GM21390 (cell line): Measurements from ENCODE around the gene HACD3.
"Not testable (repeated sequence)": the region's sequence is repeated elsewhere in the genome, so short reads cannot be mapped to it uniquely, and the experiment has no call there.

ENCODE experiments used
- ATAC-seq: cut with Tn5 transposase; IDR thresholded peaks from one replicate; pipeline ENCODE4 v1.9.1; 2021; ENCODE audit not compliant: unreplicated experiment

Gene HACD3

DNA sequence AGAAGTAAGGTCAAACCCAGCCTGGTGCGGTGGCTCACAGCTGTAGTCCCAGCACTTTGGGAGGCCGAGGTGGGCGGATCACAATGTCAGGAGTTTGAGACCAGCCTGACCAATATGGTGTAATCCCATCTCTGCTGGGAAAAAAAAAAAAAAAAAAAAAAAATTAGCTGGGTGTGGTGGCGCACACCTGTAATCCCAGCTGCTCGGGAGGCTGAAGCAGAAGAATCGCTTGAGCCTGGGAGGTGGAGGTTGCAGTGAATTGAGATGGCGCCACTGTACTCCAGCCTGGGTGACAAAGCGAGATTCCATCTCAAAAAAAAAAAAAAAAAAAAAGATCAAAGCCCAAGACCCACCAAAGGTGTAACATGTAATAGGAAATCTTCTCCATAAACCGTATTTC lies 19.0 kb downstream of the HACD3 start:
- not testable (repeated sequence) for ATAC-seq

DNA sequence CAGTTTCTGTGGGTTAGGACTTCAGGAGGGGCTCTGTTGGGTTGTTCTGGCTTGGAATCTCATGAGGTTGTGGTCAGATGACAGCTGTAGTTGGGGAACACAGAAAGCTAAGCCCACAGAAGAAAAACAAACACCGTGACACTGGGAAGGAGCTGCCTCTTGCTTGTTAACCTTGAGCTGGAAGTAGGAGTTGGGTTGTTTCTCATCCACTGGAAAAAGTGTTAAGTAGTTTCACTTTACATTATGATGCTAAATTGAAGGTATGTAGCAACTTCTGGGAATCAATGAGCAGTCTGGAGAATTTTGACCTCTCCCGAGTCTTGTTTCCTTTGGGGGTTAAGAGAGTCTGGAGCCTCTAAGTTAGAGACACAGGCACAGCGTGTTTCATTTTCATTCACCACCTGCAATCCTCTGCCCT lies 20.4 kb downstream of the HACD3 start:
- ATAC-seq, result no peak

DNA sequence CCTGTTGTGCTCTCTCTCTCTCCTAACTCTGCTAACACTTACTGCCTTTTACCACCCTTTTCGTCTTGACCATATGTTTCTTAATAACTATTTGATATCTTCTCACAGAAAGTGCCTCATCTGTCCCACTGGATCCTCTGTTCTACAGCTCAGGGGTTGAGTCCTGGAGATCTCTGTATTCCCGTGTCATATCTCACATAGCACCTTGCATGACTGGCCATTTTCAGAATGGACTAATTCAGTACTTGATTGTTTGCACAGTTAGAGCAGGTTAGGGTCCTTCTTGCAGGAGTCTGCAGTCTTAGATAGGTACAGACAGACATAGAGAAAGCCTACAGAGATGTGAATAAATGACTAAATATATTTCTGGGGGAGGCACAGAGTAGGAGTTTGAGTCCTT lies 20.9 kb downstream of the HACD3 start:
- no peak for ATAC-seq

DNA sequence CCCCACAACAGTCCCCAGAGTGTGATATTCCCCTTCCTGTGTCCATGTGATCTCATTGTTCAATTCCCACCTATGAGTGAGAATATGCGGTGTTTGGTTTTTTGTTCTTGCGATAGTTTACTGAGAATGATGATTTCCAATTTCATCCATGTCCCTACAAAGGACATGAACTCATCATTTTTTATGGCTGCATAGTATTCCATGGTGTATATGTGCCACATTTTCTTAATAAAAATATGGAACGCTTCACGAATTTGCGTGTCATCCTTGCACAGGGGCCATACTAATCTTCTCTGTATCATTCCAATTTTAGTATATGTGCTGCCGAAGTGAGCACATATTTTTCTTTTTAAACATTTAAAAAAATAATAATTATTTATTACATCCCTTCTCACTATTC lies 22.6 kb downstream of the HACD3 start:
- not testable (repeated sequence) for ATAC-seq

DNA sequence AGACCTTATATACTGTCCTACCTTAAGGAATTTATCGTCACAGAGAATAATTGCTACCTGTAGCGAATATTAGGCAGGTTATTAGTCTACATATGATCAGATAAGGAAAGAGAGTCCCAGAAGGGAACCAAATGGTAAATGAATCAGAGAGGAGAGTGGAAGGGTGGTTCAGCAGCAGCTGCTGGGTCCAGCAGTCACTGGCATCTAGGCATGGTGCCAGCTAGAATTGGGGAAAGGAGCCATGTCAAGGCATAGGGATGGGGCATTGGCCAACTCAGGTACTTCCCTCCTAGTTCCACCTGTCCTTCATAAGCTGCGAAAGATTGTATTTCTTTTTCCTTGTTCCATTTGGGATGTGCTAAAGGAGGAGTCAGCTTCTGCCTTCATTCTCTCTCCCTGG lies 23.4 kb downstream of the HACD3 start:
- ATAC-seq, result no peak

DNA sequence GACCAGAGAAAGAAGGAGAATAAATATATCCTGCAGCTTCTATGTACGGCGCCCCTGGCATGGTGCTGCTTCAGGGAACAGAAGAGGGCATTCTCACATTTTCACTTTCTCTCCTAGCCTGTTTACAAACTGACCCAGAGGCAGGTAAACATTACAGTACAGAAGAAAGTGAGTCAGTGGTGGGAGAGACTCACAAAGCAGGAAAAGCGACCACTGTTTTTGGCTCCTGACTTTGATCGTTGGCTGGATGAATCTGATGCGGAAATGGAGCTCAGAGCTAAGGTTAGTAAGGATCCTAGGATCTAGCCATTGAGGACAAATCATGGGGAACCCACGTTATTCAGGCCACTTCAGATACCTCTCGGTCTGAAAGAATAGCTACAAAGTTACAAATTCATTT lies 26.4 kb downstream of the HACD3 start:
- no peak for ATAC-seq

DNA sequence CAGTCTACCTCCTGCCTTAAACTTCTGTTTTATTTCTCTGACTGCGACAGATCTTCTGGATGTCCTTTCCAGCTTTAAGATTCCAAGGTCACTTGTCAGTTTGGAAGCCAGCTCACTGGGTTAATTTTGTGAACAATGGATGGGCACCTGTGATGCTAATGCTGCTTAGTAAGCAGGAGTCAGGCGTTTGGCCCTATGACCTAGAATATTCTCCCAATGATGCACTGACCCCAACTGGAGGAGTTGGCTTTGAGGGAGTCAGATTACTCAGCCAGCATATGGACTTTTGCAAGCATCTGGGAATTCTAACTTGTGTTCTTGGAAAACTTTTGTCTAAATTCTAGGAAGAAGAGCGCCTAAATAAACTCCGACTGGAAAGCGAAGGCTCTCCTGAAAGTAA lies 28.1 kb downstream of the HACD3 start:
- ATAC-seq, result no peak

DNA sequence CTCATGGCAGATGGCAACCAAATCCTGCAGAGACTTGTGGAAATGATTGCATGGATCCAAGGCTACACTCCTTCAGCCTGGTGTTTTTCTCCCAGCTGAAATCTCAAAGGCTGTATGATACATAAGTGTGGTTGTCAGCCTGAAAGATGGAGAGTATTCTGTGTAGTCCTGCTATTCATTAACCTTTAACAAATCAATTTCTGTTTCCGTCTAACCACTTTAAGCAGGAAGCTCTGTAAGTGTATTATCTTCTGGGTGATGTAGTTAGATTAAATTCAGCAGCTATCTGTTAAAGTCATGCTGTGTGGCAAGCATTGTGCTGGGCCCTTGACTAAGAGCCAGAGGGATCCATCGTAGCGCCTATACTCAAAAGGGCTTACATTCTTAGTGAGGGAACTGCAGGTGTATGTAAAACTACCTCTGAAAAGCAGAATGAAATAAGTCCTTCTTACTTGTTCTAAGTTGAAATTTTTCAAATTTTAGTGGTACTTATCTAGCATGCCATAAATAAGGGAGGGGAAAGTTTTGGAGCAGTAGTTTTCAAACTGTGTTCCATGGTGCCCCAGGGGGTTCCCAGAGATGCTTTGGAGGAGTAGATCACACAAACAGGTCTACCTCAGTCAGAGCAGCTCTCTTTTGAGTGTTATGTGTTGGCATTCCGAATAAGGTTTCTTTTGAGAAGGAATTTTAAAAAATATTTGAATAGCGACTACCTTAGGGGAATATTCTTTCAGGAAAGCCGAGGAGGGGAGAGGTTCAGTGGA lies 28.9 kb downstream of the HACD3 start:
- no peak for ATAC-seq

DNA sequence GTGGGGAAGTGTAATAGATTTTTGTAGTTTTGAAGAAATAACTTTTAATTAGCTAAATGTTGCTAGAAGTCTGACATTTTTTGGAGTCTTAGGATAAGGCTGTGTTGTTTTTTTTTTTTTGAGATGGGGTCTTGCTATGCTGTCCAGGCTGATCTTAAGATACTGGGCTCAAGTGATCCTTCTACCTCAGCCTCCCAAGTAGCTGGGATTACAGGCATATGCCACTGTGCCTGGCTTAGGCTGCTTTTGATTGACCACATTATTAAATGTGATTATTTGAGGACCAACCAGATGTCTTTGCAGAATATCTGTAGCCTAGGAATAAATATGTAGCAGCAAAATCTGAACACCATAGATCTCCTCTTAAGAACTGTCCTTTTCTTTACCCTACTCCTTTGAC lies 29.7 kb downstream of the HACD3 start:
- no peak for ATAC-seq

DNA sequence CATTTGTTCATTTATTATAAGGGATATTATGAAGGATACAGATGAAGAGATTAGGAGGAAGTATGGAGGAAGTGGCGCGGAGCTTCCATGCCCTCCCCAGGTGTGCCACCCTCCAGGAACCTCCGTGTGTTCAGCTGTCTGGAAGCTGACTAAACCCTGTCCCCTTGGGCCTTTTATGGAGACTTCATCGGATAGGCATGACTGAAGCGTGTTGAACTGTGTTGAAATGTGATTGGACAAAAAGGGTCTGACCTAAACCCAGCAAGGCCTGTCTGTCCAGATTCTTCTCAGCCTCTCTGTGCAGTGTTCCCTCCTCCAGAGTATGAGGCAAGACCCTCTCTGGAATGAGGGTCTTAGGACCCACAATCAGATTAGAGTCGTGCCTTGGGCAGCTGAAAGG lies 31.7 kb downstream of the HACD3 start:
- no peak for ATAC-seq

DNA sequence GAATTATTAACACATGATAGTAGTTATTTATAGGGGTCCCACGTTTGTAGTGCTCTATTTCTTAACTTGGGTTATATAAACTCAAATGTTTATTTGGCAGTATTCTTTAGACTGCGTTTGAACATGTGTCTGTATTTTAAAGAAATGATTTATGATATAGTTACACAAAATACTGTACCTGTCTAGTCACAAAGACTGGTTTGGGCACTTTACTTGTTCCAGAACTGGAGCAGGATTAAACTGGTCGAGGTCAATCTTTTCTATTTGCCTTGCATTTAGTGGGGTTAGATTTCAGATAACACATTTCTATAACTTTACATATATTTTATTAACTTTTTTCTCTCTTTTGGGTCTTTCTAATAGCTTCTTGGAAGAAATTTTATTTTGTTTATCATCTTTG lies 39.5 kb downstream of the HACD3 start:
- ATAC-seq, result no peak

DNA sequence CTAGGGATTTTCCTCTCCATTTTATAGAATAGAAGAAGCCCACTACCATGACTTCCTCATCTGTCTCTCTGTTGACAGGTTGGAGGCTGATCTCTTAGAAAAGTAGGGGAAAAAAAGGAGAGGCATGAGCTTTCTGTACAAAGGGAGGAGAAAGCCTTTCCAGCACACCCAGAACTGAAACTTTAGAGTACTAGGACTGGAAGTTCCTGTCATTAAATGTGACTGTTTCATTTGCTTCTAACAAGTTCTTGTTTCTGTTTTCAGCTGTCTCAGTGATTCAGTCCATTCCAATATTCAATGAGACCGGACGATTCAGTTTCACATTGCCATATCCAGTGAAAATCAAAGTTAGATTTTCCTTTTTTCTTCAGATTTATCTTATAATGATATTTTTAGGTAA lies 41.7 kb downstream of the HACD3 start:
- ATAC-seq, result no peak

DNA sequence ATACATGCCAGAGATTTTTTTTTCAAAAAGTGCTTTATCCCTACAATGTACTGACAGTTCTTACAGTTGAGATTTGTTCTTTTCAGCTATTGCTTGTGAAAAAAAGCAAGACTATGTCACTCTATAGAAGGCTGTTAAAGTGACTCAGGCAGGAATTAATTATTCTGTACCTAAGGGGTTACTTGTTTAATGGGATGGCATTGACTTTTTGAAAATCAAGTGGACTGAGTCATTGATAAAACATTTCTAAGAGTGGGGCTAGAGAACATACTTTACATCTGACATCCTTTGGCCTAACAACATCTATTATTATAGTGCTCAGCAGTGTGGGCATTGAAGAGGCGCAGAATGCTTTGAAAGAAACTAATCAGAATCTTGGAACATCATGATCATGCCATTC lies 46.4 kb downstream of the HACD3 start:
- no peak for ATAC-seq

DNA sequence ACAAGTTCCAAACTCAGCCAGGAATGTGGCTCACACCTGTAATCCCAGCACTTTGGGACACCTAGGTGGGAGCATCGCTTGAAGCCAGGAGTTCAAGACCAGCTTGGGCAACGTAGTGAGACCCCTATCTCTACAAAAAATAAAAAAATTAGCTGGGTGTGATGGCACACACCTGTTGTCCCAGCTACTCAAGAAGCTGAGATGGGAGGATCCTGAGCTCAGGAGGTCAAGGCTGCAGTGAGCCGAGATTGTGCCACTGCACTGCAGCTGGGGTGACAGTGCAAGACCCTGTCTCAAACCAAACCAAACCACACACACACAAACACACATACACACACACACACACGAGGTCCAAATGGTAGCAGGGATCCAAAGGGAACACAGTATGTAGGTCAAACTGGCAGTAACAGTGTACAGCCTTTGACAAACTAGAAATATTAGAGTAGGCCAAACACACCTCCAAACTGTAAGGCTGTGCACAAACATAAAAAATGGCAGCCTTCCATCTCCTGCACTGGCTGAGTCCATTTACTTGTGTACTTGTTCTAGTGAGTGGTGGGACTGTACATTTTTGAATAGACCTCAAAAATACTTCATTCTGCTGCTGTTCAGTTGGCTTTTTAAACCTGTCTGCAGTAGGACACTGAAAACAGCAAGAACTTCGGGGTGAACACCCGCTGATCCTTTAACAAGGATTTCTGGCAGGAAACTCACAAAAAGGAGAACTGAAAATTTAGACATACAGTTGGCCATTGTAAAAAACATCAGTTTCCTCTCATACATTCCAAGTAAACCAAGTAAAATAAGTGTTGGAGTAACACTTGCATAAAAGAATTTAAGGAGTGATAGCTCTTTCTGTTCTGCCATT lies 47.1 kb downstream of the HACD3 start:
- ATAC-seq, result no peak

DNA sequence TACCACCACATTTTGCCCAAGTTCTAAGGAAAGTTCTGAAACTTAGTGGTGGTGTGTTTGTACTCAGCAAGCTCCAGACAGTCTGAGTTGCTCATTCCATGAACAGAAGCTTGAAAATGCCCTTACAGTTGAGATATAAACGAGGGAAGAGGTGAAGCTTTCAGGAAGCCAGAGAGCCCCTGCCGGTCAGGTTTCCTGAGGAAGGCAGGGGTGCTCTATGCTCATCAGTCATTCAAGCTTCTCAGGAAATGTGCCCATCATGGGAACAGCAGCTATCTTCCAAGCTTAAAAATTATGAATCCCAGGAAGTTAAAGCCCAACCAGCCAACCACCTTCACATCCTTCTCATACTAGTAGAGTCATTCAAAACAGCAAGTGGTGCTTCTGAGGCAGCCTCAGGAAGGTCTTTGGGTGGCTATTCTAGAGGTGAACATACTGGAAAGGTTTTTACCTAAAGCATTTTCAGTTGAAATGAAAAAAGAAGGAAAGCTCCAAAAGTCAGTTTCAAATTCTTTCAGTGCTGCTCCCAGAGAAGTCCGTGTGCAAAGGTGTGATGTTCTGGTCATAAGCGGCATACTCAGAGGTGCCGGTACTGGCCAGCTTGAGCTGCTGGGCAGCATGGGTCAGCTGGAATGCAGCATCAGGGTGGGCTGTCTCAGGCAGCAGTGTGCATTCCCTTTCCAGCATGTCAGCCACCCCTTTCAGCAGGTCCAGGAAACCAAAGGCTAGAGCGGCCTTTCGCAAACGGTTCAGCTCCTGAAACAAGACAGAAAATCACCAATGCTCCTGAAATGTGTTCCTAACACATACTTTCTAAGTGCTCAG lies 48.9 kb downstream of the HACD3 start:
- ATAC-seq, result no peak

DNA sequence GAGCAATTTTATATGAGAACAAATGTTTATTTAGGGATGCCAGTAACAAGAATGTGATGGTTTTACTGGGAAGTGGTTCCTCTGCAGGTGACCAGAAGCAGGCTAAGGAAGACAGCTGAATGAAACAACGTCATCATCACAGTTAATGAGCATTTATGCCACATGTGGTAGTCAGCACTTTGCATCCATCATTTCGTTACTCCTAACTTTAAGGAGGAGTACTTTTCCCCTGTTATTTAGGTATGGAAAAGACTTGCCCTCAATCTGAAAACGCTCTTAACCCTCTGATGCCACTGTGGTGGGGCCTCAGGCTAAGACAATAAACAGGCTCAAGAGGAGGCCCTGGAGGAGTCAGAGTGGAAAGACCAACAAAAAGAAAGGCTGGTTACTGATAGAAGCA lies 49.5 kb downstream of the HACD3 start:
- ATAC-seq, result no peak

DNA sequence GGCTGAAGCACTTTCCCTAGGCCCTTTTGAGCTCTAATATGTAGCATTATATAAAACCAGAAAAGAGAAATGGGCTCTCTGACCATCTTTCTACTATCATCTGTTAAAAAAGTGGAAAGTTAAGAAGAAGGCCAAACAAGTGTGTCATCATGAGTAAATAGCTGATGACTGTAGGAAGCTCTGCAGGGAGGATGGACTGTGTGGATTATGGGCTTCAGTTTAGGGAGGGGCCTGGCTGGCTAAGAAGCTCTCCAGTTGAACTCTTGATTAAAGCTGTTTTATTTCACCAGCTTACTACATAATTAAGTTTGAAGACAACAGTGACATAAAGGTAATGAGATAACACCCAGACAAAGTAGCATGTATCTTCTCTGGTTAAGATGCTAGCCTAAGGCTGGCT lies 50.0 kb downstream of the HACD3 start:
- ATAC-seq, result no peak

DNA sequence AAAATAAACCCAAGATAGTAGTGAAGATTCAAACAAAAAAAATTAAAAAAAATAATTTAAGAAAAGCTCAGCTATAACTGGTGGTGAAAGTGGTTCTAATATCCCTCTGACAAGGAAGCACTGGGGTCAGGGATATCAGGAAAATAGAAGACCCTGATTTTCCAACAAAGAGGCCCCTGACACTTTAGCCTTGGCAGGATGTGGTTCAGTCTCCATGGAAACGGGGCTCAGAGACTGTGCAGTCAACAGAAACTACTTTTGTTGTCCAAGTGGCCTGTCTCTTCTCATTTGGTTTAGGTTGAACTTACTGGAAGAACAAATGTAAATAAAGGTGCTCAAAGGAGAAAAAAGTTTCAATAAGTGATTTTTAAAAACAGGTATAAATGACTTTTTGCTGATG lies 53.4 kb downstream of the HACD3 start:
- ATAC-seq, result no peak

DNA sequence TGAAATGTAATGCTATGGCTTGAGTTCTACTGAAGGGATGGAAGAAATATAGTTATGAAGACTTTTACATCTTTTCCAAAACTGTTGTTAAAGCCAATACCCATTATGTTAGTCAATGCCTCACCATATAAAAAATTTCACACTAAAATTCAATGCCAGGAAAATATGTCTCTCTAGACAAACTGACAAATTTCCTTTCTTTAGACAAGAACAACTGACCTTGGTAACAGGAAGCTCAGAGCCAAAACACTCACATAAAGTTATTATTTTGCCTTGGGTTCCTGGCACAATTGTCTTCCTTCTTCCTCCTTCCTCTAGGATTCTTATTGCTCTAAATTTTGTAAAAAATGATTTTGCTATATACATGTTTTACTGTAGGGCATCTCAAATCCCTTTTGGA lies 54.0 kb downstream of the HACD3 start:
- no peak for ATAC-seq

DNA sequence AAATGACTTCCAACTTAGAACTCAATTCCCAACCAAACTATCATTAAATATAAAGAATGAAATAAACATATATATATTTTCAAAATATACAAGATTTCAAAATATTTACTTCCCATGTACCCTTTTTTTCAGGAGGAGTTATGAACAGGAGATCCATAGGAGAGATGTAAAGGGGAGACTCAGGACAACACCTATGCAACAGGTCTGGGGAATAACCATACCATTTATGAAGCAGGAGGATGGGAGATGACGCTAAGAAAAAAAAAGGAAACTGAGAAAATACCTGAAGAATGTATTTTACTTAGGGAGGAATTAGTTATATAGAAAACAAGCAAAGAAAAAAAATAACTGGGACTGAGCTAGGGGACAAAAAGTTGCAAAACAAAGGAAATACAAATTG lies 56.8 kb downstream of the HACD3 start:
- ATAC-seq, result no peak

DNA sequence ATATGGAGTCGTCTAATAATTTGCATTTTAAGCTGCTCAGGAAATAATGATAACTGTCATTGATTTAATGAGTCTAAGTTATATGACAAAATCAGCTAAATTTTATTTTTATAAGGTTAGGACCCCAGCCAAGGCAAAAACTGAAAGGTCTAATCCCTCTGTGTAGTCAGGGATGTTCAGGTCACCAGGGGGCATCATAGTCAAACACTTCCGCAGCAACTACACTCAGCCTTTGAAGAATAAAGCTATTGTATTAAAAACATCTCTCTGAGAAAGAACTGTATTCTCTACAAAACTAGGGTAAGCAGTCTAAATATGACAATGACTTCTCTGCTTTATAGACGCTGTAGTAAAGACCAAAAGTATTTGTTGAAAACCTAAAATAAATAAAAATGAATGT lies 65.7 kb downstream of the HACD3 start:
- no peak for ATAC-seq

DNA sequence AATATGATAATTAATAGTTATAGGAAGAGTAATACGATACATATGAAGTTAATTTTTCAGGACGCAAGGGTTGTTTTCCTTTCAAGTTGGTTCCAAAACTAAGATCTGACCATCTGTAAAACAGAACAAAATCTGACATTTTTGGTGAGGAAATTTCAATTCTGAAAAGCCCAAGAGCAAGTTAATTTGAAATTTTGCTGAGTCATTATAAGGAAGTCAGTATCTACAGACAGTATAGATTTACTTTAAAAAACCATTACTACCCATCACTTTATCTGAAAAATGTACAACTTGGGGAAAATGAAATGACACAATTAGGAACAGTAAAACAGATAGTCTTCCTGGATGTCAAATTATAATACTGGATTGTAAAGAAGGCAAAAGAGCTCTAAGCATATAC lies 68.2 kb downstream of the HACD3 start:
- ATAC-seq, result no peak
